ENCODE results near the gene PGM1. TPM values are rescaled to one million over a fixed set of nuclear protein-coding genes. Genes with fewer than 3 reads are reported as not detected.

Gene PGM1
- total and polyA plus RNA-seq, 10 donors, result 4.5 to 37.4 (median 24.1) TPM

DNA sequence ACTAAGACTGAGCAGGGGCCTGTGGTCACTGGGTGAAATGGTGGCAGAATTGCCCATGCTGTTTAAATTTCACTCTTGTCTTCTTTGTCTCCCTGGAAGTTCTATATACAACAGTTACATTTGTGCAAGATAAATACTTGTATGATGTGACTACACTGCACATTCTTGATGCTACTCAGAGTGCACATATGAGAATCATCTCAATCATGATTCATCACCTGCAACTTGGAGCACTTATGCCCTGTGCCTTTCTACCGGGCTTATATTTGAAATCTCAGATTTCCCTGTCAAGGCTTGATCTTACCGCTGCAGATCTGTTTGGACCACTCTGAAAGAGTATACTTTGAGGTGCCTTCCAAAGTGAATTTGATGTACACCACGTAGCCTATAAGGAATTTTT, 10.6 kb downstream of the PGM1 start:
- Histone ChIP-seq H3K36me3 (peaks cover 0 to 5% (median 0%) of the 10 kb centered on the region in 6 donors), H3K27ac (no peak overlapping the region), H3K9me3 (no peaks in the 10 kb centered on the region), H3K4me3 (no peak overlapping the region), H3K4me1 (no peaks in the 10 kb centered on the region), H3K27me3 (replicated peaks in 1 of 7) (no peaks in the 10 kb centered on the region)
- 93 to 99% (median 96%) methylated on average over 3 of the region's 3 CpGs for WGBS, 5 donors
- no peak for DNase-seq
- TF ChIP-seq POLR2AphosphoS5 (IDR thresholded peaks at IDR 0.05), result no peak
- TF ChIP-seq, protein P1, sequence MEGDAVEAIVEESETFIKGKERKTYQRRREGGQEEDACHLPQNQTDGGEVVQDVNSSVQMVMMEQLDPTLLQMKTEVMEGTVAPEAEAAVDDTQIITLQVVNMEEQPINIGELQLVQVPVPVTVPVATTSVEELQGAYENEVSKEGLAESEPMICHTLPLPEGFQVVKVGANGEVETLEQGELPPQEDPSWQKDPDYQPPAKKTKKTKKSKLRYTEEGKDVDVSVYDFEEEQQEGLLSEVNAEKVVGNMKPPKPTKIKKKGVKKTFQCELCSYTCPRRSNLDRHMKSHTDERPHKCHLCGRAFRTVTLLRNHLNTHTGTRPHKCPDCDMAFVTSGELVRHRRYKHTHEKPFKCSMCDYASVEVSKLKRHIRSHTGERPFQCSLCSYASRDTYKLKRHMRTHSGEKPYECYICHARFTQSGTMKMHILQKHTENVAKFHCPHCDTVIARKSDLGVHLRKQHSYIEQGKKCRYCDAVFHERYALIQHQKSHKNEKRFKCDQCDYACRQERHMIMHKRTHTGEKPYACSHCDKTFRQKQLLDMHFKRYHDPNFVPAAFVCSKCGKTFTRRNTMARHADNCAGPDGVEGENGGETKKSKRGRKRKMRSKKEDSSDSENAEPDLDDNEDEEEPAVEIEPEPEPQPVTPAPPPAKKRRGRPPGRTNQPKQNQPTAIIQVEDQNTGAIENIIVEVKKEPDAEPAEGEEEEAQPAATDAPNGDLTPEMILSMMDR (IDR thresholded peaks at IDR 0.05 in 8 of 11, conservative IDR thresholded peaks at IDR 0.05 in 3 of 11), result no peak
- TF ChIP-seq POLR2A (IDR thresholded peaks at IDR 0.05), result no peak
- intact Hi-C loops (cut with DNase I; ENCODE audit: low total_unique reads), result no loop called here

DNA sequence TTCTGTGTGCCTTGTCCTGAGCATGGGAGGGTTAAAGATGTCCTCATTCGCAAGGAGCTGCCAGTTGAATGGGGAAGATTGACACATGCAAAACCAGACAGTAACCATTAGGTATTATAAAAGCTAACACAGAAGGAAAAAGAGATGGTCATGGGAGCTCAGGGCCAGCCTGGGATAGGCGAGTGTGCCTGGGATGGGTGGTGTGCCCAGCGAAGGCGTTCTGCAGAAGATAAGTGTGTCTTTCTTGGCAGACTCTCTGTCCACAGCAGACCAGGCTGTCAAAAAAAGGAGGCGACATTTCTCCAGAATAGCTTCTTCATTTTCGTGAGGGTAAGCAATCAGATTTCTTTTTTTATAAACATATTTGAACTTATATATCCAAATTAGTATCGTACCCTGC, 14.1 kb downstream of the PGM1 start:
- Histone ChIP-seq H3K4me3 (no peak overlapping the region), H3K9me3 (no peaks in the 10 kb centered on the region), H3K27me3 (replicated peaks in 1 of 7) (no peaks in the 10 kb centered on the region), H3K4me1 (peaks cover 0 to 3% (median 0%) of the 10 kb centered on the region in 6 donors), H3K36me3 (no peaks in the 10 kb centered on the region), H3K27ac (no peak overlapping the region)
- intact Hi-C loops (cut with DNase I; ENCODE audit: low total_unique reads), result no loop called here
- no peak for DNase-seq
- TF ChIP-seq POLR2A (IDR thresholded peaks at IDR 0.05) (no peak), POLR2AphosphoS5 (IDR thresholded peaks at IDR 0.05) (no peak)
- TF ChIP-seq, protein P1 (IDR thresholded peaks at IDR 0.05 in 8 of 11, conservative IDR thresholded peaks at IDR 0.05 in 3 of 11), result no peak
- 92 to 98% (median 95%) methylated on average over 7 of the region's 7 CpGs for WGBS, 5 donors

DNA sequence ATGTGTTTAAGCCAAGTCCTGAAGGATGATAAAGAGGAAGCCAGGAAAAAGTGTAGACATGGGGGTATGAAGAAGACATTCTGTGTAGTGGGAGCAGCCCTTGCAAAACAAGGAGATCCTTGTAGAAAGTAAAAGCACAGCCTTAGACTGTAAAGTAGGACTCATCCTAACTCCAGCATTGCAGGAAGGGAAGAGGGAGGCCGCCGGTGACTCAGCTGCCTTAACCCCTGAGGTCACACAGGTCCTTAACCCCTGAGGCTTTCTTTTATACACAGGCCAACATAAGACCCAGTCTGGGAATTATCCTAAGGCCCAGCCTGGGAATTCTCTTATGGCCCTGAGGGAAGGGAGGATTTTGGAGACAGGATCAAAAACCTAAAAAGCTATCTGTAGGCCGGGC, 18.0 kb downstream of the PGM1 start:
- no peaks in the 10 kb centered on the region for H3K9me3 ChIP-seq

DNA sequence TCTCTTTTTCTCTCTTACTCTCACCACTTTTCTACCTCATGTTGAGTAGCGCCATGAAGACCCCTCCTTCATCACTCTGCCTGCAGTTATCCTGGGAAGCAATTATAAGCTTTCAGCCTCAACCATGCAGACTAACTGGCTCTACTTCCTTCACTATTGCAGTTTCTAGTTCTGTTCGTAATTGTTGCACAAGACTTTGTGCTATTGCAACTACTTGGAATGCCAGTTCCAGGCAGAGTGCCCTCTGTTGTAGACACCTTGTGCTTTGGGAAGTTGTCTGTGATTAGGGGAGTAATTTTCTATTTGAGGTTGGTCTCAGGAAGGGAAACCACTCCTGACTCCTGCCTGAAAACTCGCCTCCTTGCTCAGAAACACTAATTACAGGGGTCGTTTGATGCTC, 19.4 kb downstream of the PGM1 start:
- Histone ChIP-seq H3K9me3 (no peaks in the 10 kb centered on the region), H3K27me3 (replicated peaks in 1 of 7) (no peaks in the 10 kb centered on the region), H3K4me3 (no peak overlapping the region), H3K36me3 (no peaks in the 10 kb centered on the region), H3K27ac (no peak overlapping the region), H3K4me1 (peaks cover 0 to 18% (median 8%) of the 10 kb centered on the region in 6 donors)
- intact Hi-C loops (cut with DNase I; ENCODE audit: low total_unique reads), result no loop called here
- TF ChIP-seq, protein P1 (IDR thresholded peaks at IDR 0.05 in 8 of 11, conservative IDR thresholded peaks at IDR 0.05 in 3 of 11), result no peak
- no peak for TF ChIP-seq POLR2A (IDR thresholded peaks at IDR 0.05)
- no peak for TF ChIP-seq POLR2AphosphoS5 (IDR thresholded peaks at IDR 0.05)
- WGBS, 5 donors, result 67 to 91% (median 82%) methylated on average over 4 of the region's 4 CpGs
- DNase-seq, result no peak

More for the DNA sequence above, 18.0 kb downstream of the PGM1 start:
- no peaks in the 10 kb centered on the region for H3K27me3 ChIP-seq (replicated peaks in 1 of 7)
- 61 to 72% (median 65%) methylated on average over 3 of the region's 3 CpGs for WGBS, 5 donors
- H3K4me3 ChIP-seq, result no peak overlapping the region
- intact Hi-C loops (cut with DNase I; ENCODE audit: low total_unique reads), result no loop called here
- peaks cover 0 to 17% (median 7%) of the 10 kb centered on the region in 6 donors for H3K4me1 ChIP-seq
- H3K27ac ChIP-seq, result no peak overlapping the region
- H3K36me3 ChIP-seq, result no peaks in the 10 kb centered on the region
- no peak for DNase-seq
- no peak for TF ChIP-seq POLR2A (IDR thresholded peaks at IDR 0.05)
- TF ChIP-seq, protein P1 (IDR thresholded peaks at IDR 0.05 in 8 of 11, conservative IDR thresholded peaks at IDR 0.05 in 3 of 11), result no peak
- no peak for TF ChIP-seq POLR2AphosphoS5 (IDR thresholded peaks at IDR 0.05)

All from spleen (tissue), 11 donors.